ENCODE data around the gene NOSIP. TPM values are rescaled to one million over a fixed set of nuclear protein-coding genes. Genes with fewer than 3 reads are reported as not detected.

Gene NOSIP
- polyA plus RNA-seq, 1 experiment = 43.9 TPM

DNA sequence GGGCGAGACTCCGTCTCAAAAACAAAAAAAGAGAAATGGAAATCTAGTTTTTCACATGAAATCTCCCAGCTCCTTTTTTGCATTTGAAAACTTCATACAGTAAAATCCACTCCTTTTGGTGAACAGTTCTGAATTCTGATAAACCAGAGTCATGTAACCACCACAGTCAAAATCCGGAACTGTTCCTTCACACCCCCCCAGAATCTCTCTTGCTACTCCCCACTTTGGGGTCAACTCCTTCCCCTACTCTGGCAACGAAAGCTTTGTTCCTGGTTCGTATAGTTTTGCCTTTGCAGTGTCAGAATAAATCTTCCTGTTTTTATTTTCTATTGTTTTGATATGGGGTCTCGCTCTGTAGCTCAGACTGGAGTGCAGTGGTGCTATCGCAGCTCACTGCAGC lies 28.8 kb downstream of the NOSIP start:
- ChIA-PET CTCF (interaction anchor here (6.5 kb wide), 1 partner anchor 18 kb away, joined by 30 read pairs; no protein-coding TSS in a partner anchor), POLR2A (interaction anchor here (0.6 to 1.4 kb wide), 2 partner anchors 16 to 129 kb away, joined by 3 read pairs; no protein-coding TSS in a partner anchor)

GRCh38 chr19:49549045-49549444 lies 31.3 kb downstream of the NOSIP start:
- no peak overlapping the region for H3K27ac ChIP-seq (ENCODE audit: low read depth, low read length)
- H3K27me3 ChIP-seq (ENCODE audit: control insufficient read depth, insufficient read depth, low read length) = no peaks in the 10 kb centered on the region
- no peaks in the 10 kb centered on the region for H3K9me3 ChIP-seq (ENCODE audit: control insufficient read depth, insufficient read depth, low read length)
- TF ChIP-seq, protein P1, sequence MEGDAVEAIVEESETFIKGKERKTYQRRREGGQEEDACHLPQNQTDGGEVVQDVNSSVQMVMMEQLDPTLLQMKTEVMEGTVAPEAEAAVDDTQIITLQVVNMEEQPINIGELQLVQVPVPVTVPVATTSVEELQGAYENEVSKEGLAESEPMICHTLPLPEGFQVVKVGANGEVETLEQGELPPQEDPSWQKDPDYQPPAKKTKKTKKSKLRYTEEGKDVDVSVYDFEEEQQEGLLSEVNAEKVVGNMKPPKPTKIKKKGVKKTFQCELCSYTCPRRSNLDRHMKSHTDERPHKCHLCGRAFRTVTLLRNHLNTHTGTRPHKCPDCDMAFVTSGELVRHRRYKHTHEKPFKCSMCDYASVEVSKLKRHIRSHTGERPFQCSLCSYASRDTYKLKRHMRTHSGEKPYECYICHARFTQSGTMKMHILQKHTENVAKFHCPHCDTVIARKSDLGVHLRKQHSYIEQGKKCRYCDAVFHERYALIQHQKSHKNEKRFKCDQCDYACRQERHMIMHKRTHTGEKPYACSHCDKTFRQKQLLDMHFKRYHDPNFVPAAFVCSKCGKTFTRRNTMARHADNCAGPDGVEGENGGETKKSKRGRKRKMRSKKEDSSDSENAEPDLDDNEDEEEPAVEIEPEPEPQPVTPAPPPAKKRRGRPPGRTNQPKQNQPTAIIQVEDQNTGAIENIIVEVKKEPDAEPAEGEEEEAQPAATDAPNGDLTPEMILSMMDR (IDR thresholded peaks at IDR 0.05; ENCODE audit: low read depth, low read length) = no peak
- no peak for DNase-seq (ENCODE audit: low read depth, low spot score)
- POLR2A ChIA-PET = interaction anchor here (1.0 to 1.2 kb wide), 2 partner anchors 26 to 46 kb away, joined by 3 to 4 read pairs; no protein-coding TSS in a partner anchor
- no peak overlapping the region for H3K4me3 ChIP-seq (ENCODE audit: low read depth, low read length)
- CTCF ChIA-PET = interaction anchor here (1.7 to 6.5 kb wide), 3 partner anchors 21 to 158 kb away, joined by 4 to 46 read pairs (median 30); no protein-coding TSS in a partner anchor

More for the DNA sequence above, 28.8 kb downstream of the NOSIP start:
- TF ChIP-seq, protein P1 (IDR thresholded peaks at IDR 0.05; ENCODE audit: low read depth, low read length) = no peak
- Histone ChIP-seq H3K27me3 (ENCODE audit: control insufficient read depth, insufficient read depth, low read length) (no peaks in the 10 kb centered on the region), H3K9me3 (ENCODE audit: control insufficient read depth, insufficient read depth, low read length) (peaks cover 8% of the 10 kb centered on the region; the same call in 1 of the 2 replicates), H3K27ac (ENCODE audit: low read depth, low read length) (no peak overlapping the region), H3K4me3 (ENCODE audit: low read depth, low read length) (no peak overlapping the region)
- DNase-seq (ENCODE audit: low read depth, low spot score) = no peak

GRCh38 chr19:49546825-49547565 lies 33.4 kb downstream of the NOSIP start:
- no peak overlapping the region for H3K4me3 ChIP-seq (ENCODE audit: low read depth, low read length)
- CTCF ChIA-PET = interaction anchor here (0.5 to 3.6 kb wide), 36 partner anchors 8 to 175 kb away, joined by 3 to 46 read pairs (median 4); partner anchors contain the start of genes FCGRT, FLT3LG and RCN3

DNA sequence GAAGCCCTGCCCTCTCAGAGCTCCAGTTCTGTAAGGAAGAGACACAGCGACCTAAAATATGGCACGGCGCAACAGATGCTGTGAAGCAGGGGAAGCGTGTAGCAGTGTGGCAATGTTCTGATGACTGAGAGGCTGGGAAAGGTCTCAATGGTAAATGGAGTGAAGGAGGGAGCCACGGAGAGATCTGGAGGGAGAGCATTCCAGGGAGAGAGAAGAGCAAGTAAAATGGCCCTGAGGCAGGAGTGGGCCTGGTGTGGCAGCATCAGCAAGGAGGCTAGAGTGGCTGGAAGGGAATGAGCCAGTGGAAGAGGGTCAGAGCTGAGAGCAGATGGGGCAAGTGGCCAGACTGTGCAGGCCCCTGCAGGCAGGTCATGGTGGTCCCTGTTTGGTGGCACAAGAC lies 36.2 kb downstream of the NOSIP start:
- Histone ChIP-seq H3K4me3 (ENCODE audit: low read depth, low read length) (no peak overlapping the region), H3K27ac (ENCODE audit: low read depth, low read length) (no peak overlapping the region), H3K9me3 (ENCODE audit: control insufficient read depth, insufficient read depth, low read length) (no peaks in the 10 kb centered on the region), H3K27me3 (ENCODE audit: control insufficient read depth, insufficient read depth, low read length) (no peaks in the 10 kb centered on the region)
- CTCF ChIA-PET = no interaction called here
- DNase-seq (ENCODE audit: low read depth, low spot score) = no peak
- TF ChIP-seq, protein P1 (IDR thresholded peaks at IDR 0.05; ENCODE audit: low read depth, low read length) = no peak
- POLR2A ChIA-PET = interaction anchor here (1.6 kb wide), 1 partner anchor 46 kb away, joined by 4 read pairs; no protein-coding TSS in a partner anchor

More at GRCh38 chr19:49546825-49547565, 33.4 kb downstream of the NOSIP start:
- no peaks in the 10 kb centered on the region for H3K27me3 ChIP-seq (ENCODE audit: control insufficient read depth, insufficient read depth, low read length)
- POLR2A ChIA-PET = interaction anchor here (0.5 to 1.6 kb wide), 8 partner anchors 19 to 75 kb away, joined by 3 to 8 read pairs (median 4); partner anchors contain the start of genes NOSIP, RCN3 and RPS11
- no peaks in the 10 kb centered on the region for H3K9me3 ChIP-seq (ENCODE audit: control insufficient read depth, insufficient read depth, low read length)
- TF ChIP-seq, protein P1 (IDR thresholded peaks at IDR 0.05; ENCODE audit: low read depth, low read length) = peak; percentile 91
- DNase-seq (ENCODE audit: low read depth, low spot score) = peak; percentile 86
- H3K27ac ChIP-seq (ENCODE audit: low read depth, low read length) = no peak overlapping the region

DNA sequence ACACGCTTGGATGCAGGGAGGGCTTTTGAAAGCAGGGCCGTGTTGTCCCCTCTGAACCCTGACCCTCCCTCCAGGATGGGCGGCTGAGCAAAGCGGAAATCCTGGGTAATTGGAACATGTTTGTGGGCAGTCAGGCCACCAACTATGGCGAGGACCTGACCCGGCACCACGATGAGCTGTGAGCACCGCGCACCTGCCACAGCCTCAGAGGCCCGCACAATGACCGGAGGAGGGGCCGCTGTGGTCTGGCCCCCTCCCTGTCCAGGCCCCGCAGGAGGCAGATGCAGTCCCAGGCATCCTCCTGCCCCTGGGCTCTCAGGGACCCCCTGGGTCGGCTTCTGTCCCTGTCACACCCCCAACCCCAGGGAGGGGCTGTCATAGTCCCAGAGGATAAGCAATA lies 37.3 kb downstream of the NOSIP start:
- Histone ChIP-seq H3K9me3 (ENCODE audit: control insufficient read depth, insufficient read depth, low read length) (no peaks in the 10 kb centered on the region), H3K4me3 (ENCODE audit: low read depth, low read length) (no peak overlapping the region), H3K27me3 (ENCODE audit: control insufficient read depth, insufficient read depth, low read length) (no peaks in the 10 kb centered on the region), H3K27ac (ENCODE audit: low read depth, low read length) (no peak overlapping the region)
- CTCF ChIA-PET = no interaction called here
- DNase-seq (ENCODE audit: low read depth, low spot score) = no peak
- POLR2A ChIA-PET = no interaction called here
- TF ChIP-seq, protein P1 (IDR thresholded peaks at IDR 0.05; ENCODE audit: low read depth, low read length) = no peak
